A549 (cell line): Measurements from ENCODE around the gene MDM1. TPM values are rescaled to one million over a fixed set of nuclear protein-coding genes. Genes with fewer than 3 reads are reported as not detected.

Source experiments
- ATAC-seq, 2 experiments: fragments of 200-7000 bp in 1 of 2; fragments of >200 bp in 1 of 2; cut with Nextera tagmentation in 1 of 2; cut with Tn5 transposase in 1 of 2; 3 replicates each; pipeline versions ENCODE4 v1.8.0 to v1.9.1; 2018 to 2020; ENCODE audit warnings: mild to moderate bottlenecking in 1 of 2, moderate library complexity in 1 of 2
- CTCF ChIA-PET: fragments of 300-600 bp; sonication (Branson Sonifier 250); formaldehyde crosslinking; extraction: SDS; loops from one replicate; lab custom pipeline; 2021; ENCODE audit warnings: antibody characterized with exemption, inconsistent platforms; lab: Yijun Ruan, JAX
- POLR2A ChIA-PET: fragments of 350-600 bp; formaldehyde crosslinking; extraction: SDS; loops from one replicate; lab custom pipeline; 2021; ENCODE audit warnings: antibody characterized with exemption, inconsistent platforms; lab: Yijun Ruan, JAX
- DNase-seq, 2 experiments: peaks; one replicate each; pipeline versions ENCODE4 v3.0.0 to v3.0.0-alpha.2; 2011 to 2016; ENCODE audit warnings: low read depth in 1 of 2, low spot score in 1 of 2
- FAIRE-seq: peaks from 2 replicates; lab custom pipeline; 2011; peaks lifted over from hg19 to GRCh38; lab: Jason Lieb, UNC
- H3K27ac ChIP-seq, 2 experiments: fragments of >200 bp; sonication (Bioruptor Twin); formaldehyde crosslinking; 3 replicates each; pipeline ENCODE4 v1.5.1; 2016 to 2017
- H3K4me1 ChIP-seq: fragments of >200 bp; sonication (Bioruptor Twin); formaldehyde crosslinking; 3 replicates; pipeline ENCODE4 v1.6.1; 2016
- H3K4me2 ChIP-seq: fragments of >200 bp; sonication (Bioruptor Twin); formaldehyde crosslinking; 3 replicates; pipeline ENCODE4 v1.6.1; 2016
- H3K4me3 ChIP-seq: fragments of >200 bp; sonication (Bioruptor Twin); formaldehyde crosslinking; 3 replicates; pipeline ENCODE4 v1.5.1; 2016
- H3K9me3 ChIP-seq: fragments of >200 bp; sonication (Bioruptor Twin); formaldehyde crosslinking; 3 replicates; pipeline ENCODE4 v1.6.1; 2016
- CBX2 ChIP-seq: fragments of 200-600 bp; sonication (generic); IDR thresholded peaks from 2 replicates; pipeline ENCODE4 v1.6.1; 2016; ENCODE audit warnings: low read depth, mild to moderate bottlenecking, borderline replicate concordance
- CEBPB ChIP-seq, 2 experiments: fragments of >200 bp in 1 of 2; sonication (Bioruptor Twin) in 1 of 2; formaldehyde crosslinking in 1 of 2; IDR thresholded peaks; 2 replicates each; pipeline ENCODE4 v1.6.1; 2012 to 2016
- CHD4 ChIP-seq: fragments of 200-600 bp; sonication (generic); IDR thresholded peaks from 2 replicates; pipeline ENCODE4 v1.6.1; 2016; ENCODE audit warnings: antibody characterized with exemption, mild to moderate bottlenecking, borderline replicate concordance
- EHF ChIP-seq: fragments of 250-450 bp; sonication (Bioruptor Pico); IDR thresholded peaks from 2 replicates; pipeline ENCODE4 v1.5.0; 2020; ENCODE audit warnings: mild to moderate bottlenecking
- EHMT2 ChIP-seq: fragments of 200-600 bp; sonication (generic); IDR thresholded peaks from 2 replicates; pipeline ENCODE4 v1.6.1; 2016; ENCODE audit warnings: antibody characterized with exemption, low read depth, mild to moderate bottlenecking, moderate library complexity
- GATA3 ChIP-seq: IDR thresholded peaks from 2 replicates; pipeline ENCODE4 v1.6.1; 2012; ENCODE audit warnings: borderline replicate concordance
- HES2 ChIP-seq: fragments of >200 bp; sonication (Bioruptor Twin); formaldehyde crosslinking; IDR thresholded peaks from 2 replicates; pipeline ENCODE4 v1.6.1; 2016
- HMGXB4 ChIP-seq: fragments of 250-450 bp; sonication (Bioruptor Pico); IDR thresholded peaks from 2 replicates; pipeline ENCODE4 v1.5.0; 2021; ENCODE audit warnings: mild to moderate bottlenecking, moderate library complexity, borderline replicate concordance
- JUNB ChIP-seq: fragments of >200 bp; sonication (Bioruptor Twin); formaldehyde crosslinking; IDR thresholded peaks from 2 replicates; pipeline ENCODE4 v1.6.1; 2016
- KDM5A ChIP-seq: fragments of 200-600 bp; sonication (generic); IDR thresholded peaks from 2 replicates; pipeline ENCODE4 v1.6.1; 2016; ENCODE audit warnings: antibody characterized with exemption, mild to moderate bottlenecking
- MAZ ChIP-seq: fragments of 150-350 bp; IDR thresholded peaks from 2 replicates; pipeline ENCODE4 v1.6.1; 2014; ENCODE audit warnings: antibody characterized with exemption, low read depth, low read length, borderline replicate concordance
- PHF8 ChIP-seq: fragments of 200-600 bp; sonication (generic); IDR thresholded peaks from 2 replicates; pipeline ENCODE4 v1.6.1; 2016; ENCODE audit warnings: low read depth, mild to moderate bottlenecking, antibody characterized with exemption, moderate library complexity, borderline replicate concordance
- RARB ChIP-seq: fragments of 250-450 bp; sonication (Bioruptor Pico); IDR thresholded peaks from 2 replicates; pipeline ENCODE4 v1.8.0; 2021; ENCODE audit warnings: mild to moderate bottlenecking, moderate library complexity
- TFCP2L1 ChIP-seq: fragments of 250-450 bp; sonication (Bioruptor Pico); IDR thresholded peaks from 2 replicates; pipeline ENCODE4 v1.5.0; 2021; ENCODE audit warnings: mild to moderate bottlenecking
- TP53 ChIP-seq: fragments of 250-450 bp; sonication (Bioruptor Pico); IDR thresholded peaks from 2 replicates; pipeline ENCODE4 v1.5.0; 2021; ENCODE audit warnings: mild to moderate bottlenecking, moderate library complexity
- ZC3H11A ChIP-seq: fragments of 450-650 bp; IDR thresholded peaks from 2 replicates; pipeline ENCODE4 v1.6.1; 2014; ENCODE audit warnings: antibody characterized with exemption, mild to moderate bottlenecking
- ZFP36 ChIP-seq: fragments of 450-650 bp; IDR thresholded peaks from 2 replicates; pipeline ENCODE4 v1.6.1; 2014; ENCODE audit warnings: borderline replicate concordance; ENCODE audit not compliant: partially characterized antibody
- ZNF302 ChIP-seq: fragments of 250-450 bp; sonication (Bioruptor Pico); IDR thresholded peaks from 2 replicates; pipeline ENCODE4 v1.9.0; 2021; ENCODE audit warnings: inconsistent platforms, mild to moderate bottlenecking, moderate library complexity
- ZSCAN20 ChIP-seq: fragments of 250-450 bp; sonication (Bioruptor Pico); IDR thresholded peaks from 2 replicates; pipeline ENCODE4 v1.8.0; 2022; ENCODE audit warnings: mild to moderate bottlenecking, moderate library complexity
- WGBS: methylation state at CpG from one replicate; pipeline ENCODE4 v1.1.6; 2017; ENCODE audit errors: missing lambda C conversion rate; 5-methylcytosine and 5-hydroxymethylcytosine counted together
- polyA plus RNA-seq, 4 experiments: library from polyadenylated mRNA; depleted of rRNA in 3 of 4; stranded (reverse); fragments of >200 nt; fragmentation: RNase III in 1 of 4; extraction: RNeasy Plus Mini Kit Qiagen cat#74134 plus additional on column Dnase treatment in 1 of 4; gene quantifications; 2 replicates in 3 of 4; 3 replicates in 1 of 4; pipeline ENCODE4 v1.2.3, GENCODE V29; 2011 to 2017
- TF ChIP-seq, protein P1 (sequence below): fragments of >200 bp; sonication (Bioruptor Twin); formaldehyde crosslinking; IDR thresholded peaks from 3 replicates; pipeline ENCODE4 v1.6.1; 2016
- TF ChIP-seq, protein P2 (sequence below): fragments of 200-600 bp; sonication (generic); IDR thresholded peaks from 2 replicates; pipeline ENCODE4 v1.6.1; 2016; ENCODE audit warnings: antibody characterized with exemption, mild to moderate bottlenecking, moderate library complexity

The MDM1 gene
- polyA plus RNA-seq, 2 of the 4 experiments (the other 2 are of a cell fraction): 12.5 to 24.5 TPM

DNA sequence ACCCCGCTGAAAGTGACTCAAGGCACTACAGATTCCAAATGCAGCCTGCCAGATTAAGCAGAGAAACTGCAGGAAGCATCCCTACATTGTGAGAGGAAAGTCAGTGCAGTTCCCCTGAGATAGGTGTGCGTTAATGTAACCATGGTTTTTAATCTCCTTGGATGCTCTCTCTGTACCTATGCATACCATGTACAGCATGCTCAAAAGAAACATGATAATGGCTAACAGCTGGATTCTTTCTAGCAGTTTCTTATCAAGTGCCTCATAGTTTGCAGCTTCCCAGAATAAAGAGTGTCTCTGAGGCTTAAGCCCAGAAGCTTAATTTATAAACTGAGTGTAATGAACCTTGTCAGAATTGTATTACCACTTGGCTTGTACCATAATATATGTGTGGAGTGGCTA lies 17.1 kb upstream of the MDM1 start:
- H3K9me3 ChIP-seq: no peaks in the 10 kb centered on the region
- CTCF ChIA-PET: interaction anchor here (1.2 to 4.1 kb wide), 2 partner anchors 9 to 11 kb away, joined by 3 to 21 read pairs; no protein-coding TSS in a partner anchor
- no peak for FAIRE-seq
- TF ChIP-seq TFCP2L1 (no peak), HMGXB4 (CRISPR knock-in tag) (no peak), JUNB (no peak), PHF8 (no peak), MAZ (no peak), CHD4 (no peak), EHMT2 (no peak), GATA3 (no peak), KDM5A (no peak), RARB (CRISPR knock-in tag) (no peak), ZSCAN20 (CRISPR knock-in tag) (no peak), EHF (no peak), TP53 (CRISPR knock-in tag) (no peak), ZFP36 (no peak), HES2 (no peak), ZC3H11A (no peak), CEBPB (IDR thresholded peaks at IDR 0.05) (no peak)
- TF ChIP-seq, protein P1, sequence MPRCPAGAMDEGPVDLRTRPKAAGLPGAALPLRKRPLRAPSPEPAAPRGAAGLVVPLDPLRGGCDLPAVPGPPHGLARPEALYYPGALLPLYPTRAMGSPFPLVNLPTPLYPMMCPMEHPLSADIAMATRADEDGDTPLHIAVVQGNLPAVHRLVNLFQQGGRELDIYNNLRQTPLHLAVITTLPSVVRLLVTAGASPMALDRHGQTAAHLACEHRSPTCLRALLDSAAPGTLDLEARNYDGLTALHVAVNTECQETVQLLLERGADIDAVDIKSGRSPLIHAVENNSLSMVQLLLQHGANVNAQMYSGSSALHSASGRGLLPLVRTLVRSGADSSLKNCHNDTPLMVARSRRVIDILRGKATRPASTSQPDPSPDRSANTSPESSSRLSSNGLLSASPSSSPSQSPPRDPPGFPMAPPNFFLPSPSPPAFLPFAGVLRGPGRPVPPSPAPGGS: no peak
- TF ChIP-seq, protein P2, sequence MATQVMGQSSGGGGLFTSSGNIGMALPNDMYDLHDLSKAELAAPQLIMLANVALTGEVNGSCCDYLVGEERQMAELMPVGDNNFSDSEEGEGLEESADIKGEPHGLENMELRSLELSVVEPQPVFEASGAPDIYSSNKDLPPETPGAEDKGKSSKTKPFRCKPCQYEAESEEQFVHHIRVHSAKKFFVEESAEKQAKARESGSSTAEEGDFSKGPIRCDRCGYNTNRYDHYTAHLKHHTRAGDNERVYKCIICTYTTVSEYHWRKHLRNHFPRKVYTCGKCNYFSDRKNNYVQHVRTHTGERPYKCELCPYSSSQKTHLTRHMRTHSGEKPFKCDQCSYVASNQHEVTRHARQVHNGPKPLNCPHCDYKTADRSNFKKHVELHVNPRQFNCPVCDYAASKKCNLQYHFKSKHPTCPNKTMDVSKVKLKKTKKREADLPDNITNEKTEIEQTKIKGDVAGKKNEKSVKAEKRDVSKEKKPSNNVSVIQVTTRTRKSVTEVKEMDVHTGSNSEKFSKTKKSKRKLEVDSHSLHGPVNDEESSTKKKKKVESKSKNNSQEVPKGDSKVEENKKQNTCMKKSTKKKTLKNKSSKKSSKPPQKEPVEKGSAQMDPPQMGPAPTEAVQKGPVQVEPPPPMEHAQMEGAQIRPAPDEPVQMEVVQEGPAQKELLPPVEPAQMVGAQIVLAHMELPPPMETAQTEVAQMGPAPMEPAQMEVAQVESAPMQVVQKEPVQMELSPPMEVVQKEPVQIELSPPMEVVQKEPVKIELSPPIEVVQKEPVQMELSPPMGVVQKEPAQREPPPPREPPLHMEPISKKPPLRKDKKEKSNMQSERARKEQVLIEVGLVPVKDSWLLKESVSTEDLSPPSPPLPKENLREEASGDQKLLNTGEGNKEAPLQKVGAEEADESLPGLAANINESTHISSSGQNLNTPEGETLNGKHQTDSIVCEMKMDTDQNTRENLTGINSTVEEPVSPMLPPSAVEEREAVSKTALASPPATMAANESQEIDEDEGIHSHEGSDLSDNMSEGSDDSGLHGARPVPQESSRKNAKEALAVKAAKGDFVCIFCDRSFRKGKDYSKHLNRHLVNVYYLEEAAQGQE: no peak
- 55% methylated on average over 2 of the region's 2 CpGs for WGBS
- H3K4me1 ChIP-seq: peaks cover 15% of the 10 kb centered on the region; the same call in 2 of the 3 replicates
- POLR2A ChIA-PET: no interaction called here
- no peak overlapping the region for H3K4me3 ChIP-seq
- no peak; a peak in 1 of 6 replicates for ATAC-seq
- DNase-seq: no peak
- H3K4me2 ChIP-seq: no peak overlapping the region
- no peak overlapping the region for H3K27ac ChIP-seq

DNA sequence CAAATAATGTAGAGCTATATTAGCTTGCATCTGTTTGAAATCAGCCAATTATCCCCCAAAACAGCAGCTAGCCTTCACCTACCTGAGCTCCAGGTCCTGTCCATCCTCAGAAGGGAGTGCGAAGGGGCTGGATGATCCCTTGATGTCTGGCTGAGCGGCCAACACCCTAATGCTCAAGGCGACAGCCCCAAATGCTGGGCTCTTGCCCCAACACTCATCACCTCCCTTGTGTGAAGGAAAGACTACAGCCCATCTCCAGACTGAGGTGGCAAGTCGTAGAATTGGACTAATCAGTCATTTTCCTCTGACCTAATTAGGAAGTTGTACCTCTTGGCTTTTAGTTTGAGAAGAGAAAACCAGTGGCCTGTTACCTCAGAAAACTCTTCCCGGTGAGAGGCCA lies 16.3 kb upstream of the MDM1 start:
- 80% methylated on average over 5 of the region's 5 CpGs for WGBS
- FAIRE-seq: no peak
- H3K4me3 ChIP-seq: no peak overlapping the region
- H3K9me3 ChIP-seq: no peaks in the 10 kb centered on the region
- ChIA-PET POLR2A (no interaction called here), CTCF (interaction anchor here (0.6 to 4.1 kb wide), 2 partner anchors 10 to 47 kb away, joined by 3 to 21 read pairs; no protein-coding TSS in a partner anchor)
- H3K27ac ChIP-seq: no peak overlapping the region
- ATAC-seq: no peak
- no peak for DNase-seq
- no peak for TF ChIP-seq CBX2
- no peak for TF ChIP-seq ZC3H11A
- no peak for TF ChIP-seq ZNF302 (CRISPR knock-in tag)
- TF ChIP-seq, all 56 proteins: peak for 0
- no peak overlapping the region for H3K4me2 ChIP-seq
- H3K4me1 ChIP-seq: peaks cover 15% of the 10 kb centered on the region; the same call in 2 of the 3 replicates
